Right renal pelvis (tissue), 4 donors: ENCODE data around the gene PARD3. TPM values are rescaled to one million over a fixed set of nuclear protein-coding genes. Genes with fewer than 3 reads are reported as not detected.

ENCODE experiments used
- DNase-seq, 4 donors: peaks; one replicate each; pipeline ENCODE4 v3.0.0-alpha.2; 2013; ENCODE audit warnings: low read depth in 4 of 4, low spot score in 3 of 4, missing footprints in 1 of 4
- polyA plus RNA-seq, 4 donors: library from polyadenylated mRNA; unstranded; fragments of 120-200 nt; gene quantifications; one replicate each; pipeline ENCODE4 v1.2.1, GENCODE V29; 2013; ENCODE audit not compliant: insufficient read length in 4 of 4

PARD3 gene
- polyA plus RNA-seq, 4 donors: 62.1 to 76.2 (median 71.3) TPM

GRCh38 chr10:34825414-34825813 is 10.3 kb upstream of the PARD3 start:
- DNase-seq: no peak

GRCh38 chr10:34824870-34825269 is 9.8 kb upstream of the PARD3 start:
- no peak for DNase-seq

GRCh38 chr10:34821587-34822585 is 6.8 kb upstream of the PARD3 start:
- DNase-seq: no peak

GRCh38 chr10:34817586-34817985 is 2.5 kb upstream of the PARD3 start:
- DNase-seq: no peak

GRCh38 chr10:34817054-34817453 is 2.0 kb upstream of the PARD3 start:
- DNase-seq: no peak

- peak in 2 of 4 donors; percentile 18 to 23 for DNase-seq
These were observed 1.5 kb upstream of the PARD3 start for GRCh38 chr10:34816501-34817002.

GRCh38 chr10:34816085-34816496 is 995 bp upstream of the PARD3 start:
- no peak for DNase-seq

GRCh38 chr10:34814913-34815184 is 247 bp downstream of the PARD3 start:
- DNase-seq: no peak

- peak in 2 of 4 donors; percentile 20 to 40 for DNase-seq
These were observed 728 bp downstream of the PARD3 start for GRCh38 chr10:34814223-34814912.

- DNase-seq: peak in 1 of 4 donors; percentile 25
These were observed 1.4 kb downstream of the PARD3 start for GRCh38 chr10:34813626-34814222.

- DNase-seq: no peak
These were observed 2.3 kb downstream of the PARD3 start for GRCh38 chr10:34812771-34813170.

GRCh38 chr10:34811968-34812514 is 3.1 kb downstream of the PARD3 start:
- no peak for DNase-seq

- no peak for DNase-seq
These were observed 3.7 kb downstream of the PARD3 start for GRCh38 chr10:34811126-34811967.

GRCh38 chr10:34809796-34810195 is 5.3 kb downstream of the PARD3 start:
- DNase-seq: no peak

GRCh38 chr10:34808801-34809745 is 6.0 kb downstream of the PARD3 start:
- DNase-seq: peak in 2 of 4 donors; percentile 26 to 27

- DNase-seq: no peak
These were observed 6.8 kb downstream of the PARD3 start for GRCh38 chr10:34808336-34808735.

- DNase-seq: no peak
These were observed 10.8 kb downstream of the PARD3 start for GRCh38 chr10:34804306-34804705.

- DNase-seq: no peak
These were observed 12.4 kb downstream of the PARD3 start for GRCh38 chr10:34802692-34803091.
